ENCODE results near the gene SLCO2A1. TPM values are rescaled to one million over a fixed set of nuclear protein-coding genes. Genes with fewer than 3 reads are reported as not detected.

Gene SLCO2A1
- total and polyA plus RNA-seq, 2 donors (not counting 1 experiment from before 2014, with no cell fraction given) = not detected

DNA sequence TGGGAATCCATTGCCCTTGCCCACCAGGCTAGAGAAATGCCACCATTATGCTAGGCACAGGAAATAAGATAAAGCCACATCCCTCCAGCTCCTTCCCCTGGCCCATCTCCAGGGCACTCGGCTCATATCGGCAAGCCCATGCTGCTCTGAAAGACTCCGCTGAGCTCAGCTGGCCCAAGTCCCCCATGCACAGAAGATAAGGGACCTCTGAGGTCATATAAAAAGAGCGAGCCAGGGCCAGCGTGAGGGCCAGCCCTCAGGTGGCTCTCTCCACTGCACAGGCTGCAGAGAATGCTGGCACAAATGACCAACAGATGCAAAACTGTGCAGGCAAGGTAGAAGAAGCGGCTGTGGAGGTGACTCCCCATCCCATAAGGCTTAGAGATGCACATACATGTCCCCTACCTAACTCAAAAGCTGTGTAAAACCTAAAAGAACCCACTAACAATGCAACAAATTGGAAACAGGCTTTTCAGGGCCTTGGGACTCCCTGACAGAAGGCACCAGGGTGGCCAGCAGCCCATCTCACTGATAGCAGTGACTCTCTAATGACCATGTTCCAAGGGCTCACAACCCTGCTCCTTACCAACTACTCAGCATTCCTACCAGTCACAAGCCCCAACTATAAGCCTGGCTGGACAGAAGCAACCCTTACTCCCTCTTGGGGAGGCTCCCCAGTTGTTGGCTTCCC lies 137.0 kb downstream of the SLCO2A1 start:
- peaks cover 16% of the 10 kb centered on the region for H3K4me1 Mint-ChIP-seq
- Histone ChIP-seq H3K27ac (ENCODE audit: low read length in 2 of 2) (no peak overlapping the region), H3K36me3 (replicated peaks in 1 of 2; ENCODE audit: control extremely low read depth in 1 of 2, control insufficient read depth in 1 of 2, extremely low read depth in 1 of 2, insufficient read depth in 2 of 2, low read length in 1 of 2) (no peaks in the 10 kb centered on the region), H4K20me1 (ENCODE audit: control insufficient read depth, insufficient read depth, low read length, poor library complexity, severe bottlenecking) (no peaks in the 10 kb centered on the region), H3K4me3 (ENCODE audit: control extremely low read depth in 1 of 5, extremely low read depth in 1 of 5, insufficient read depth in 1 of 5, low read depth in 2 of 5, low read length in 4 of 5) (no peak overlapping the region), H3K4me1 (ENCODE audit: control insufficient read depth in 2 of 2, insufficient read depth in 2 of 2, low read length in 2 of 2) (peaks cover 3% of the 10 kb centered on the region in 2 donors), H3K27me3 (replicated peaks in 1 of 4; ENCODE audit: control extremely low read depth in 1 of 4, control insufficient read depth in 3 of 4, insufficient read depth in 4 of 4, low read length in 3 of 4) (peaks cover 0 to 31% (median 8%) of the 10 kb centered on the region in 4 experiments), H3K9ac (ENCODE audit: low read length) (no peak overlapping the region), H3K4me2 (replicated peaks; ENCODE audit: low read depth, low read length, poor library complexity, severe bottlenecking) (no peak overlapping the region), H2AFZ (ENCODE audit: insufficient read depth, low read depth, low read length, poor library complexity, severe bottlenecking) (no peak overlapping the region), H3K79me2 (ENCODE audit: control insufficient read depth, insufficient read depth, low read length) (no peaks in the 10 kb centered on the region), H3K9me3 (ENCODE audit: control extremely low read depth in 1 of 3, control insufficient read depth in 2 of 3, insufficient read depth in 1 of 3, low read length in 2 of 3) (no peaks in the 10 kb centered on the region)
- CTCF ChIA-PET = no interaction called here
- intact Hi-C loops (cut with micrococcal nuclease) = no loop called here
- ATAC-seq (ENCODE audit: low read depth) (no peak), DNase-seq (no peak)
- WGBS (ENCODE audit: insufficient coverage) = 43% methylated on average over 6 of the region's 6 CpGs
- TF ChIP-seq, protein P1, sequence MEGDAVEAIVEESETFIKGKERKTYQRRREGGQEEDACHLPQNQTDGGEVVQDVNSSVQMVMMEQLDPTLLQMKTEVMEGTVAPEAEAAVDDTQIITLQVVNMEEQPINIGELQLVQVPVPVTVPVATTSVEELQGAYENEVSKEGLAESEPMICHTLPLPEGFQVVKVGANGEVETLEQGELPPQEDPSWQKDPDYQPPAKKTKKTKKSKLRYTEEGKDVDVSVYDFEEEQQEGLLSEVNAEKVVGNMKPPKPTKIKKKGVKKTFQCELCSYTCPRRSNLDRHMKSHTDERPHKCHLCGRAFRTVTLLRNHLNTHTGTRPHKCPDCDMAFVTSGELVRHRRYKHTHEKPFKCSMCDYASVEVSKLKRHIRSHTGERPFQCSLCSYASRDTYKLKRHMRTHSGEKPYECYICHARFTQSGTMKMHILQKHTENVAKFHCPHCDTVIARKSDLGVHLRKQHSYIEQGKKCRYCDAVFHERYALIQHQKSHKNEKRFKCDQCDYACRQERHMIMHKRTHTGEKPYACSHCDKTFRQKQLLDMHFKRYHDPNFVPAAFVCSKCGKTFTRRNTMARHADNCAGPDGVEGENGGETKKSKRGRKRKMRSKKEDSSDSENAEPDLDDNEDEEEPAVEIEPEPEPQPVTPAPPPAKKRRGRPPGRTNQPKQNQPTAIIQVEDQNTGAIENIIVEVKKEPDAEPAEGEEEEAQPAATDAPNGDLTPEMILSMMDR (IDR thresholded peaks at IDR 0.05) = no peak
- peaks cover 46% of the 10 kb centered on the region for H3K27me3 Mint-ChIP-seq
- POLR2A ChIA-PET = no interaction called here
- no peak overlapping the region for H3K27ac Mint-ChIP-seq
- H3K9me3 Mint-ChIP-seq (ENCODE audit: insufficient read depth) = no peaks in the 10 kb centered on the region
- no peak overlapping the region for H3K4me3 Mint-ChIP-seq

DNA sequence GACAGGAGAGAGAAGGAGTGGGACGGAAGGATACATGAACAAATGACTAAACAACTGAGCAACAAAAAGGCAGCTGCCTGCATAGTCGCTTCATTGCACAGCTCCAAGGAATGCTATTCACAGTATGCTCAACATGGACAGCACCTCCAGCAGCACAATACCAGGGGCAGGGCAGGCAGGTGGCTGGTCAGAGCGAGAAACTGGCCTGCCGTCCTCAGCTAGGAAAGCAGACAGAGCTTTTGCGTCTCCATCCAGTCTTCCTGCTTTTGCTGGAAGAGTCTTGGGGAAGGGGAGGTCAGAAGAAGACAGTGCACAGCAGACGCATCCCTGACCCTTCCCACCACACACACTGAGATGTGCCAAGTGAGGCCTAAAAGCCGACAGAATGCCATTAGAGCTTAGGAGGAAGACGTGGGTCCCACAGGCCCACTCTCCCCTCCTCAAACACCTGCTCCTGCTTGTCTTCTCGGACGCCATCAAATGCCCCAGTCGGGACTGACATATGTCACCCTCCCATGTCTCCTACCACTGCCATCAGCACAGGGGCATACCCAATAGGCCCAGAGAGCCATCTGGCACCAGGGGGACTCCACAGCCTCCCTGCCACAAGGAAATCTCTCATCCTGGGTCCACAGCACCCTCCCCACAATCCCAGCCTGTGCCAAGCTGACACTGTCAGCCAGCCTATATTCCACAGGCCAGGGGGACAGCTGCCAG lies 137.9 kb downstream of the SLCO2A1 start:
- WGBS (ENCODE audit: insufficient coverage) = 93% methylated on average over 8 of the region's 11 CpGs
- CTCF ChIA-PET = no interaction called here

More for the DNA sequence above, 137.9 kb downstream of the SLCO2A1 start:
- Histone ChIP-seq H3K4me2 (replicated peaks; ENCODE audit: low read depth, low read length, poor library complexity, severe bottlenecking) (no peak overlapping the region), H3K4me3 (ENCODE audit: control extremely low read depth in 1 of 5, extremely low read depth in 1 of 5, insufficient read depth in 1 of 5, low read depth in 2 of 5, low read length in 4 of 5) (no peak overlapping the region), H3K27me3 (replicated peaks in 1 of 4; ENCODE audit: control extremely low read depth in 1 of 4, control insufficient read depth in 3 of 4, insufficient read depth in 4 of 4, low read length in 3 of 4) (peaks cover 0 to 24% (median 8%) of the 10 kb centered on the region in 4 experiments), H3K9ac (ENCODE audit: low read length) (no peak overlapping the region), H4K20me1 (ENCODE audit: control insufficient read depth, insufficient read depth, low read length, poor library complexity, severe bottlenecking) (no peaks in the 10 kb centered on the region), H2AFZ (ENCODE audit: insufficient read depth, low read depth, low read length, poor library complexity, severe bottlenecking) (no peak overlapping the region), H3K79me2 (ENCODE audit: control insufficient read depth, insufficient read depth, low read length) (no peaks in the 10 kb centered on the region), H3K9me3 (ENCODE audit: control extremely low read depth in 1 of 3, control insufficient read depth in 2 of 3, insufficient read depth in 1 of 3, low read length in 2 of 3) (no peaks in the 10 kb centered on the region), H3K4me1 (ENCODE audit: control insufficient read depth in 2 of 2, insufficient read depth in 2 of 2, low read length in 2 of 2) (peaks cover 3% of the 10 kb centered on the region in 2 donors), H3K27ac (ENCODE audit: low read length in 2 of 2) (no peak overlapping the region), H3K36me3 (replicated peaks in 1 of 2; ENCODE audit: control extremely low read depth in 1 of 2, control insufficient read depth in 1 of 2, extremely low read depth in 1 of 2, insufficient read depth in 2 of 2, low read length in 1 of 2) (no peaks in the 10 kb centered on the region)
- Mint-ChIP-seq H3K4me1 (peaks cover 15% of the 10 kb centered on the region), H3K4me3 (no peak overlapping the region), H3K9me3 (ENCODE audit: insufficient read depth) (no peaks in the 10 kb centered on the region), H3K27me3 (peaks cover 38% of the 10 kb centered on the region), H3K27ac (no peak overlapping the region)
- TF ChIP-seq, protein P1 (IDR thresholded peaks at IDR 0.05) = no peak
- no peak for TF ChIP-seq EZH2 (IDR thresholded peaks at IDR 0.05; ENCODE audit: borderline replicate concordance, insufficient read depth, low read depth, low read length, poor library complexity, severe bottlenecking)
- intact Hi-C loops (cut with micrococcal nuclease) = no loop called here
- DNase-seq (no peak), ATAC-seq (ENCODE audit: low read depth) (no peak)
- POLR2A ChIA-PET = no interaction called here
